ENCODE data around the gene TMEM185A.
"Not testable (repeated sequence)": the region's sequence is repeated elsewhere in the genome, so short reads cannot be mapped to it uniquely, and the experiment has no call there.

TMEM185A gene

GRCh38 chrX:149551939-149552248 lies 79.7 kb downstream of the TMEM185A start:
- DNase-seq (ENCODE audit: low spot score): not testable (repeated sequence)

- DNase-seq (ENCODE audit: low spot score): not testable (repeated sequence)
Measured at GRCh38 chrX:149551245-149551938, 80.2 kb downstream of the TMEM185A start.

- DNase-seq (ENCODE audit: low spot score): not testable (repeated sequence)
Measured at GRCh38 chrX:149550454-149550853, 81.1 kb downstream of the TMEM185A start.

- DNase-seq (ENCODE audit: low spot score): not testable (repeated sequence)
Measured at GRCh38 chrX:149549701-149550100, 81.9 kb downstream of the TMEM185A start, which contains the start of gene HSFX3. Gene HSFX3 (minus strand): TSS chrX:149549924. CDS start chrX:149549852, 72 bp downstream.

- not testable (repeated sequence) for DNase-seq (ENCODE audit: low spot score)
Measured at GRCh38 chrX:149547782-149548181, 83.8 kb downstream of the TMEM185A start.

GRCh38 chrX:149546962-149547361 lies 84.6 kb downstream of the TMEM185A start:
- DNase-seq (ENCODE audit: low spot score): not testable (repeated sequence)
